ENCODE data around the gene CEP170B.

- TF ChIP-seq POLR2A (IDR thresholded peaks at IDR 0.05): no peak
- no peak for TF ChIP-seq POLR2AphosphoS5 (IDR thresholded peaks at IDR 0.05)
These were observed 75.6 kb downstream of the CEP170B start for GRCh38 chr14:104940526-104941150.
